Measurements from ENCODE around the gene CZIB.
A peak's percentile ranks its signal among the peaks of the same experiment; 100 is the strongest.

CZIB gene

GRCh38 chr1:53220171-53220961 lies at the start of gene CZIB:
TSS of gene CZIB (minus strand) at chr1:53220634. CDS start at chr1:53220575, 59 bp downstream.
- DNase-seq (ENCODE audit: low read depth, low spot score) = peak; percentile 92

GRCh38 chr1:53270107-53270506 lies 49.7 kb upstream of the CZIB start:
- no peak for DNase-seq (ENCODE audit: low read depth, low spot score)

- no peak for DNase-seq (ENCODE audit: low read depth, low spot score)
Observed at GRCh38 chr1:53267761-53268160, 47.3 kb upstream of the CZIB start.

- DNase-seq (ENCODE audit: low read depth, low spot score) = no peak
Observed at GRCh38 chr1:53266038-53266437, 45.6 kb upstream of the CZIB start.

GRCh38 chr1:53265581-53265980 lies 45.1 kb upstream of the CZIB start:
- DNase-seq (ENCODE audit: low read depth, low spot score) = no peak

GRCh38 chr1:53264048-53264447 lies 43.6 kb upstream of the CZIB start:
- DNase-seq (ENCODE audit: low read depth, low spot score) = no peak

GRCh38 chr1:53262000-53262399 lies 41.6 kb upstream of the CZIB start:
- no peak for DNase-seq (ENCODE audit: low read depth, low spot score)

GRCh38 chr1:53260631-53261247 lies 40.3 kb upstream of the CZIB start:
- no peak for DNase-seq (ENCODE audit: low read depth, low spot score)

GRCh38 chr1:53259932-53260331 lies 39.5 kb upstream of the CZIB start:
- DNase-seq (ENCODE audit: low read depth, low spot score) = no peak

- DNase-seq (ENCODE audit: low read depth, low spot score) = no peak
Observed at GRCh38 chr1:53258216-53258615, 37.8 kb upstream of the CZIB start.

GRCh38 chr1:53257454-53258081 lies 37.1 kb upstream of the CZIB start:
- no peak for DNase-seq (ENCODE audit: low read depth, low spot score)

GRCh38 chr1:53256511-53257453 lies 36.3 kb upstream of the CZIB start:
- DNase-seq (ENCODE audit: low read depth, low spot score) = no peak

- DNase-seq (ENCODE audit: low read depth, low spot score) = no peak
Observed at GRCh38 chr1:53255031-53255430, 34.6 kb upstream of the CZIB start.

GRCh38 chr1:53254011-53254640 lies 33.7 kb upstream of the CZIB start:
- DNase-seq (ENCODE audit: low read depth, low spot score) = peak; percentile 75

GRCh38 chr1:53250325-53250724 lies 29.9 kb upstream of the CZIB start:
- no peak for DNase-seq (ENCODE audit: low read depth, low spot score)

GRCh38 chr1:53249706-53250105 lies 29.3 kb upstream of the CZIB start:
- DNase-seq (ENCODE audit: low read depth, low spot score) = no peak

- no peak for DNase-seq (ENCODE audit: low read depth, low spot score)
Observed at GRCh38 chr1:53246261-53247134, 26.1 kb upstream of the CZIB start.

- no peak for DNase-seq (ENCODE audit: low read depth, low spot score)
Observed at GRCh38 chr1:53244141-53244540, 23.7 kb upstream of the CZIB start.

GRCh38 chr1:53242381-53242780 lies 21.9 kb upstream of the CZIB start:
- no peak for DNase-seq (ENCODE audit: low read depth, low spot score)

GRCh38 chr1:53241828-53242227 lies 21.4 kb upstream of the CZIB start:
- DNase-seq (ENCODE audit: low read depth, low spot score) = no peak

Measured in ELF-1 (cell line).